ENCODE data around the gene FLNB.

FLNB gene

DNA sequence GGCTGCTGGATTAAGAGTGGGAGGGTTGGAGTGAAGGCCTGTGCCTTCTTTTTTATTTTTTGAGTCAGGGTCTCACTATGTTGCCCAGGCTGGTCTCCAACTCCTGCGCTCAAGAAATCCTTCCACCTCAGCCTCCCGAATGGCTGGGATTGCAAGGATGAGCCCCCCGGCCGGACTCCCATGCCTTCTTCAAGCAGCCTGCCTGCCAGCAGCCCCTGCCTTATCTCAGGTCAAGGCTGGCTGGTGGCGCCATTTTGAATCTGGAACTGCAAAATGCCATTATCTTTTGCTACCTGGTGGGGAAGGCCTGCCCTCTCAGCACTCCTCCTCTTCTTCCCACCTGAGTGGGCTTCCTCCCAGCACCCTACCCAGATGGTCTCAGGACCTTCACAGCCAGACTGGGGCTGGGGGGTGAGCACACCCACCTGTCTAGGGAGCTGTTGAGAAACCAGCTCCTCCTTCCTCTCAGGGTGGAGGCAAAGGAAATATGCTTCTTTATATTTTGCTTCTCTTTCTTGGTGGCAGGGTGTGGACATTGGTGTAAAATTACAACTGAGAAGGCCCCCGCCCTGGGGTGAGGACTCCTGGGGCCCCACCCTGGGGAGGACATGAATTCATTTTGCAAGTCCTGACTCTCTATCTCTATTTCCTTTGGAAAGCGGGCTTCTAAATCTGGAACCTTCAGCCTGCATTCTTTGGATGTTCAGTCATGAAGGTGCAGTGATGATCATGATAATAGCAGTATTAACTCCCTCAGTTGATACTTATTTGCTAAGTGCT lies 7.7 kb upstream of the FLNB start:
- TF ChIP-seq SIN3A (IDR thresholded peaks at IDR 0.05; ENCODE audit: borderline replicate concordance, insufficient read depth, low read length): no peak
- no peak for TF ChIP-seq TAF1 (IDR thresholded peaks at IDR 0.05; ENCODE audit: borderline replicate concordance, insufficient read depth, low read length)
- no peak for TF ChIP-seq FOXP2 (optimal IDR thresholded peaks at IDR 0.05; ENCODE audit: borderline replicate concordance, extremely low read depth, extremely low read length, insufficient read depth)
- TF ChIP-seq POLR2AphosphoS5 (IDR thresholded peaks at IDR 0.05; ENCODE audit: low read depth, low read length): no peak
- no peak for TF ChIP-seq REST (IDR thresholded peaks at IDR 0.05; ENCODE audit: insufficient read depth in 1 of 2, low read depth in 2 of 2, low read length in 2 of 2)

DNA sequence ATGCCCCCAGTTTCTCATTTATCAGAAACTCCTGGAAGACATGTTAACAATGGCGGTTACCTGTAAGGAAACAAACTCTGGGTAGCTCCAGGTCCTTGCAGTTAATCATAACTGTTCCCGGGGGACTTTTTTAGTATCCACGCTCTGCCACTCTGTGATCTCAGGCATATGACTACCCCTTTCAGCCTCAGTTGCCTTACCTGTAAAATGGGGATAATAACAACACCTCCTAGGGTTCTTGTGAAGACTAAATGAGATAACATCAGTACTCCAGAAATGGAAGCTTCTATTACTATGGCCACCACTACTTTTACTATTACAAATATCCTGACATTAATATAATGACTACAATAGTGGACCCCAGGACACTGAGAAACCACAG lies 7.1 kb upstream of the FLNB start:
- TF ChIP-seq POLR2AphosphoS5 (IDR thresholded peaks at IDR 0.05; ENCODE audit: low read depth, low read length): no peak
- no peak for TF ChIP-seq SIN3A (IDR thresholded peaks at IDR 0.05; ENCODE audit: borderline replicate concordance, insufficient read depth, low read length)
- no peak for TF ChIP-seq FOXP2 (optimal IDR thresholded peaks at IDR 0.05; ENCODE audit: borderline replicate concordance, extremely low read depth, extremely low read length, insufficient read depth)
- no peak for TF ChIP-seq TAF1 (IDR thresholded peaks at IDR 0.05; ENCODE audit: borderline replicate concordance, insufficient read depth, low read length)
- no peak for TF ChIP-seq REST (IDR thresholded peaks at IDR 0.05; ENCODE audit: insufficient read depth in 1 of 2, low read depth in 2 of 2, low read length in 2 of 2)

DNA sequence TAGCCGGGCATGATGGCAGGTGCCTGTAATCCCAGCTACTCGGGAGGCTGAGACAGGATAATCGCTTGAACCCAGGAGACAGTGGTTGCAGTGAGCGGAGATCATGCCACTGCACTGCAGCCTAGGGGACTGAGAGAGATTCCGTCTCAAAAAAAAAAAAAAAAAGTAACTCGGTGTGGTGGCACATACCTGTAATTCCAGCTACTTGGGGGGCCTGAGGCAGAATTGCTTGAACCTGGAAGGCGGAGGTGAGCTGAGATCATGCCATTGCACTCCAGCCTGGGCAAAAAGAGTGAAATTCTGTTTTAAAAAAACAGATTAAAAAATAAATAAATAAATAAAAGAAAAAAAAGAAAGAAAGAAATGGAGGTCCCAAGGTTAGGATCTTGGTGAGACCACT lies 6.2 kb upstream of the FLNB start:
- TF ChIP-seq POLR2AphosphoS5 (IDR thresholded peaks at IDR 0.05; ENCODE audit: low read depth, low read length) (no peak), SIN3A (IDR thresholded peaks at IDR 0.05; ENCODE audit: borderline replicate concordance, insufficient read depth, low read length) (no peak), TAF1 (IDR thresholded peaks at IDR 0.05; ENCODE audit: borderline replicate concordance, insufficient read depth, low read length) (no peak)

DNA sequence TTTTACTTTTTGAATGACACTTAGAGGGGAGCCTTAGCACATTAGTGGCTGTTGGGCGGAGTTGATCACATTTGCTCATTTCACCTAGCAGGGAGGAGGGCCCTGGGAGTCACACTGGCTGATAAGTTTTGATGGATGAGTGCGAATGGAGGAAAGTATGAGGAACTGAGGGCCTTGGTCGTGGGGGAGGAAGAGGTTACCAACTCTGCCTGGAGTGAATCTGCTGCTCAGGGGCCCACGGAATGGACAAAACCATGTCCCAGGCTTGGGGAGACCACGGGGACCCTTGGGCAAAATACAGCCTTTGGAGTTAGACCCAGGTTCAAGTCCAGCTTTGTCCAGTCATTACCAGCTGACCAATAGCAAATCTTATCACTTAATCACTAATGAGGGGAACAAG lies 5.1 kb upstream of the FLNB start:
- TF ChIP-seq REST (IDR thresholded peaks at IDR 0.05; ENCODE audit: insufficient read depth in 1 of 2, low read depth in 2 of 2, low read length in 2 of 2) (no peak), FOXP2 (optimal IDR thresholded peaks at IDR 0.05; ENCODE audit: borderline replicate concordance, extremely low read depth, extremely low read length, insufficient read depth) (no peak), TAF1 (IDR thresholded peaks at IDR 0.05; ENCODE audit: borderline replicate concordance, insufficient read depth, low read length) (no peak), POLR2AphosphoS5 (IDR thresholded peaks at IDR 0.05; ENCODE audit: low read depth, low read length) (no peak), SIN3A (IDR thresholded peaks at IDR 0.05; ENCODE audit: borderline replicate concordance, insufficient read depth, low read length) (no peak)

DNA sequence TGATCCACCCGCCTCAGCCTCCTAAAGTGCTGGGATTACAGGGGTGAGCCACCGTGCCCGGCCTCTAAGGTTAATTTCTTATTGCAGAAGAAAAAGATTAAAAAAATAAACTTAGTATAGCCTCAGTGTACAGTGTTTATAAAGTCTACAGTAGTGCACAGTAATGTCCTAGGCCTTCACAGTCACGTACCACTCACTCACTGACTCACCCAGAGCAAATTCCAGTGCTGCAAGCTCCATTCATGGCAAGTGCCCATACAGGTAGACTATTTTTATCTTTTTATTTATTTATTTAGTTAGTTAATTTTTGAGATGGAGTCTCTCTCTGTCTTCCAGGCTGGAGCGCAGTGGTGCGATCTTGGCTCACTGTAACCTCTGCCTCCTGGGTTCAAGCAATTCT lies 3.2 kb upstream of the FLNB start:
- TF ChIP-seq POLR2AphosphoS5 (IDR thresholded peaks at IDR 0.05; ENCODE audit: low read depth, low read length) (no peak), FOXP2 (optimal IDR thresholded peaks at IDR 0.05; ENCODE audit: borderline replicate concordance, extremely low read depth, extremely low read length, insufficient read depth) (no peak), REST (IDR thresholded peaks at IDR 0.05; ENCODE audit: insufficient read depth in 1 of 2, low read depth in 2 of 2, low read length in 2 of 2) (no peak), TAF1 (IDR thresholded peaks at IDR 0.05; ENCODE audit: borderline replicate concordance, insufficient read depth, low read length) (no peak), SIN3A (IDR thresholded peaks at IDR 0.05; ENCODE audit: borderline replicate concordance, insufficient read depth, low read length) (no peak)

Measured in PFSK-1 (cell line).